T47D (cell line): ENCODE data around the gene PRKCZ.
"Not testable (repeated sequence)": the region's sequence is repeated elsewhere in the genome, so short reads cannot be mapped to it uniquely, and the experiment has no call there.

Experiments
- DNase-seq, 2 experiments: peaks; one replicate each; pipeline versions ENCODE4 v3.0.0 to v3.0.0-alpha.2; 2011 to 2012; ENCODE audit warnings: low read depth in 1 of 2, low spot score in 1 of 2
- JUND ChIP-seq: IDR thresholded peaks from 2 replicates; pipeline ENCODE4 v1.6.1; 2012; ENCODE audit warnings: low read depth
- in situ Hi-C: cut with HindIII; loops from 2 replicates; pipeline ENCODE4 v1.10.0; 2016; ENCODE audit warnings: low sequenced_read_pairs, low pct_unique_long_range_greater_than_20kb

The PRKCZ gene

GRCh38 chr1:2144501-2145090 is 94.4 kb downstream of the PRKCZ start:
- in situ Hi-C loops, result no loop called here
- no peak for DNase-seq
- TF ChIP-seq JUND, result no peak

- DNase-seq, result no peak
- TF ChIP-seq JUND, result no peak
- in situ Hi-C loops, result no loop called here
These were observed 96.0 kb downstream of the PRKCZ start for GRCh38 chr1:2145946-2146835.

DNA sequence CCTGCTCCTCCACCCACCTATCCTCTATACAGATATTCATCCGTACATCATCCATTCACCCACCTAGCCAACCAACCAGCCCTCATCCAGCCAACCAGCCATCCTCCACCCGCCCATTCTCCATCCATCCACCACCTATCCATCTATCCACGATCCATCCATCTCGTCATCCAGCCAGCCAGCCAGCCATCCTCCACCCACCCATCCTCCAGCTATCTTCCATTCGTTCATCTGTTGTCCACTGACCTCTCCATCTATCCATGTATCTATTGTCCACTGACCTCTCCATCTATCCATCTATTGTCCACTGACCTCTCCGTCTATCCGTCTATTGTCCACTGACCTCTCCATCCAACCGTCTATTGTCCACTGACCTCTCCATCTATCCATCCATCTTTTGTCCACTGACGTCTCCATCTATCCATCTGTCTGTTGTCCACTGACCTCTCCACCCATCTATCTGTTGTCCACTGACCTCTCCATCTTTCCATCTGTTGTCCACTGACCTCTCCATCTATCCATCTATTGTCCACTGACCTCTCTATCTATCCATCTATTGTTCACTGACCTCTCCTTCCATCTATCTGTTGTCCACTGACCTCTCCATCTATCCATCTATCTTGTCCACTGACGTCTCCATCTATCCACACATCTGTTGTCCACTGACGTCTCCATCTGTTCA is 96.8 kb downstream of the PRKCZ start:
- in situ Hi-C loops, result no loop called here
- TF ChIP-seq JUND, result no peak
- no peak for DNase-seq

DNA sequence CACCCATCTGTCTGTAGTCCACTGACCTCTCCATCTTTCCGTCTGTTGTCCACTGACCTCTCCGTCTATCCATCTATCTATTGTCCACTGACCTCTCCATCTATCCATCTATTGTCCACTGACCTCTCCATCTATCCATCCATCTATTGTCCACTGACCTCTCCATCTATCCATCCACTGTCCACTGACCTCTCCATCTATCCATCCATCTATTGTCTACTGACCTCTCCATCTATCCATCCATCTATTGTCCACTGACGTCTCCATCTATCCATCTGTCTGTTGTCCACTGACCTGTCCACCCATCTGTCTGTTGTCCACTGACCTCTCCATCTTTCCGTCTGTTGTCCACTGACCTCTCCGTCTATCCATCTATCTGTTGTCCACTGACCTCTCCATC is 97.7 kb downstream of the PRKCZ start:
- in situ Hi-C loops, DNase-seq: not testable (repeated sequence)

GRCh38 chr1:2148691-2149090 is 98.5 kb downstream of the PRKCZ start:
- DNase-seq, result no peak
- TF ChIP-seq JUND, result no peak
- in situ Hi-C loops, result no loop called here

- no peak for TF ChIP-seq JUND
- in situ Hi-C loops, result no loop called here
- DNase-seq, result no peak
These were observed 100.6 kb downstream of the PRKCZ start for GRCh38 chr1:2150801-2151200.

DNA sequence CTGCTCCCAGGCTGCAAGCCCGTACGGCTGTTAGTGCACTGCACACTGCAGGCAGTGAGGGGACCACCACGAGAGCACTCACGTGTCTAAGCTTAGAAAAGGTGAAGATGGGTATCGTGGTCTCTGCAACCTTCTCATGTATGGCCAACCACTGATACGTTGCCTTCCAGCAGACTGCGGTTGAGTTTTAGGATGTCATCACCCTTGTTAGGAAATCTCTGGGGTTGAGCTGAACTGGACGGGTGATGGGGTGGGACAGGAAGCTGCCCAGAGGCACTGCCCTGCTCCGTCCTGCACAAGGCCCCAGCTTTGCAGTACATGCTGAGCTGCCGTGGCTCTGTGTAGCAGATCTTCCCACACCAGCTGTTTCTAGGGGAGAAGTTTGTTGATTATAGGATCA is 101.0 kb downstream of the PRKCZ start:
- no peak for DNase-seq
- TF ChIP-seq JUND, result no peak
- in situ Hi-C loops, result no loop called here

- TF ChIP-seq JUND, result no peak
- in situ Hi-C loops, result no loop called here
These were observed 101.7 kb downstream of the PRKCZ start for GRCh38 chr1:2151911-2152310.

GRCh38 chr1:2152954-2153353 is 102.7 kb downstream of the PRKCZ start:
- in situ Hi-C loops, result no loop called here
- DNase-seq, result no peak
- no peak for TF ChIP-seq JUND

More at GRCh38 chr1:2151911-2152310, 101.7 kb downstream of the PRKCZ start:
- DNase-seq, result no peak

DNA sequence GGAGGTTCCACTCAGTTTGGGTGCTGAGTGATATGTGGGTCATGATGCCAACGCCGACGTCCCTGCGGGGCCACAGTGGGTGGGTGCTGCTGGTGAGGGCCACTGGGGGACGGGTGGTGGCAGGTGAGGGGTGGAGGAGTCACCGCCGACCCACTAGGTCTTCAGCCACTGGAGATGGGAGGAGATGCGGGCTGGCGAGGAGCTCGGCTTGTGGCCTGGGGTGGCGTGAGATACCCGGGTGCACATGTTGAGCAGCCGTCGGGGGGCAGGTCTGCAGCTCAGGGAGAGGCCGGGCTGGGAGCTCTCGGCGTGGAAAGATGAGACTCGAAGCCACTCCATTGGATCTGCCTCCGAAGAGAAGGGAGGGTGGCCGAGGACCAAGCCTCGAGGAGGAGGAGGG is 103.8 kb downstream of the PRKCZ start:
- TF ChIP-seq JUND, result no peak
- in situ Hi-C loops, result no loop called here
- DNase-seq, result no peak

DNA sequence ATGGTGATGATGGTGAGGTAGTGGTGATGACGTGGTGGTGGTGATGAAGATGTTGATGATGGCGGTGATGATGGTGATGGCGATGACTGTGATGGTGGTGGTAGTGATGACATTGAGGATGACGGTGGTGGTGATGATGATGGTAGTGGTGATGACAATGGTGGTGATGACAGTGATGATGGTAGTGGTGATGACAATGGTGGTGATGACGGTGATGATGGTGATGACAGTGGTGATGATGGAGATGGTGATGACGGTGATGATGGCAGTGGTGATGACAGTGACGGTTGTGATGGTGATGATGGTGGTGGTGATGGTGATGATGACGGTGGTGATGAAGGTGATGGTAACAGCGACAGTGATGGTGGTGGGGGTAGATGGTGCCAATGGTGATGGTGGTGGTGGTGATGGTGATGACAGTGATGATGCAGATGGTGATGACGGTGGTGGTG is 105.0 kb downstream of the PRKCZ start:
- DNase-seq, result no peak
- in situ Hi-C loops, result no loop called here
- no peak for TF ChIP-seq JUND

DNA sequence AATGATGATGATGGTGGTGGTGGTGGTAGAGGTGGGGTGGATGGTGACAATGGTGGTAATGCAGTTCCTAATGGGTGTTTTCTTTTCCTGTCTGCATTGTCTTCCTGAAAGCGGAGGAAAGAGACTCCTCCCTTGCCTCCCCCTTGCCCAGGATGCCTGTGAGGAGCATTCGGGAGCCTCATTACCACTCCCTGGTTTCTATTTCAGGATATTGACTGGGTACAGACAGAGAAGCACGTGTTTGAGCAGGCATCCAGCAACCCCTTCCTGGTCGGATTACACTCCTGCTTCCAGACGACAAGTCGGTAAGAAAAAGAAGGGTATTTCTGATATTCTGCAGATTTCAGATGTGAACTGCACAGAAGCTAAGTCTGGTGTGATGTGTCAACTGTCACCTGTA is 105.6 kb downstream of the PRKCZ start:
- in situ Hi-C loops, result no loop called here
- no peak for TF ChIP-seq JUND
- no peak for DNase-seq

DNA sequence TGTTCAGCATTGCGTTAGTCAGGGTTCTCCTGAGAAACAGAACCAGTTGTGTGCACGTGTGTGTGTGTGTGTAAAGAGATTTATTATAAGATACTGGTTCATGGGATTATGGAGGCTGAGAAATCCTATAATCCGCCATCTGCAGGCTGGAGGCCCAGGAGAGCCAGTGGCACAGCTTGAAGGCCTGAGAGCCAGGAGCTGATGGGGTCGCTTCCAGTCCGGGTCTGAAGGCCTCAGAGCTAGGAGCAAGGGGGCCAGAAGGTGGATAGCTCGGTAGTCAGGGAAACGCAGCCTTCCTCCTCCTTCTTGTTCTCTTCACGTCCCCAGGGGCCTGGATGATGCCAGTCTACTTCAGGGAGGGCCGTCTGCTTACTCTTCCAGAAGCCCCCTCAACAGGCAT is 106.7 kb downstream of the PRKCZ start:
- in situ Hi-C loops, result no loop called here

More for the DNA sequence above, 106.7 kb downstream of the PRKCZ start:
- DNase-seq, result no peak
- TF ChIP-seq JUND, result no peak
